ENCODE data around the gene OR56A5.

OR56A5 gene

DNA sequence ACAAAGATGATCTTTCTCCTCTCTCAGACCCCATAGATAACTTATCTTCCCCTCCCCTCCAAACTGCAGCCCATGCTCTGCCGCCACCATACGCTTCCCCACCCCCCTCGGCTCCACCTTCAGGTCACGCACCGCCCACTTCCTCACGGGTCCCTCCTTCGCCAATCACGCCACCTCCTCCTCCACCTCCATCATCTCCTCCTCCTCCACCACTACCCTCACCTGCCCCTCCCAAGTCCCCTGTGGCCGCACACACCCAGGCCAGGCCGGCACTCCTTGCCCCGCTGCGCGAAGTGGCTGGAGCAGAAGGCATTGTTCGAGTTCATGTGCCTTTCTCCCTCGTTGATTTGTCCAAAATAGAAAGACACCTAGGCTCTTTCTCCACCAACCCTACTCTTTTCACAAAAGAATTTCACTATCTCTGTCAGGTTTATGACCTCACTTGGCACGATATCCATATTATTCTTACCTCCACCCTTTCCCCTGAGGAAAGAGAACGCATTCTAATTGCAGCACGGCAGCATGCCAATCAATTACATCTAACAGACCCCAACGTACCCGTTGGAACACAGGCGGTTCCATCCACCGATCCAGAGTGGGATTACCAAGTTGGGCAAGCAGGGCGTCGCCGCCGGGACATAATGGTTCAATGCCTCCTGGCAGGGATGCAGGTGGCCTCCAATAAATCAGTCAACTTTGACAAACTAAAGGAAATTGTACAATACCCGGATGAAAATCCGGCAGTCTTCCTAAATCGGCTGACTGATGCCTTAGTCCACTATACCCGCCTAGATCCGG lies 38.5 kb downstream of the OR56A5 start:
- H3K27ac ChIP-seq, result no peak overlapping the region
- H3K9ac ChIP-seq (ENCODE audit: insufficient read length), result no peak overlapping the region
- no peak for TF ChIP-seq POLR2AphosphoS5 (IDR thresholded peaks at IDR 0.05; ENCODE audit: borderline replicate concordance, low read depth, low read length)
- TF ChIP-seq EZH2 (IDR thresholded peaks at IDR 0.05), result no peak
- TF ChIP-seq FOXP2 (optimal IDR thresholded peaks at IDR 0.05; ENCODE audit: control extremely low read depth, extremely low read length, insufficient read depth), result no peak
- H3K36me3 ChIP-seq (ENCODE audit: insufficient read depth, low read length), result no peaks in the 10 kb centered on the region
- no peaks in the 10 kb centered on the region for H3K9me3 ChIP-seq (ENCODE audit: low read depth, low read length)
- DNase-seq (ENCODE audit: low read depth, low spot score), result no peak
- no peak overlapping the region for H3K4me3 ChIP-seq

DNA sequence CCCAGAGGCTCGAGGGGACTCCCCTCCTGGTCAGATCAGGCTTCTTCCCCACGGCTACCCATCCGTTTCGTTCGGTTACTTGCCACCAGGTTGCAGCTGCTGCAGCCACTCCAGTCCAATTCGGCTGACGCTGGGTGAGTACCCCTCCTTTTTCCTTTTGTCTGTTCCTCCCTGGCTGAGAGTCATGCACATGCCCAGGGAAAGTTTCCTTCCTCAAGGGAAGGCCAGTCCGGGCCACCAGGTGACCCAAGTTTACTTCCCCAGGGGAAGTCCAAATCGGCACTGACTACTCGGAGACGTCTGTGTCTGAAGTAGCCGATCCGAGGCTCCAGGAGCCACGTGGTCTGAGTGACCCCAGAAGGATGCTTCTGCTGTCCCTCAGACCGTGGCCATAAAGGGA lies 39.5 kb downstream of the OR56A5 start:
- no peaks in the 10 kb centered on the region for H3K36me3 ChIP-seq (ENCODE audit: insufficient read depth, low read length)
- TF ChIP-seq FOXP2 (optimal IDR thresholded peaks at IDR 0.05; ENCODE audit: control extremely low read depth, extremely low read length, insufficient read depth) (no peak), POLR2AphosphoS5 (IDR thresholded peaks at IDR 0.05; ENCODE audit: borderline replicate concordance, low read depth, low read length) (no peak), EZH2 (IDR thresholded peaks at IDR 0.05) (no peak)
- no peak for DNase-seq (ENCODE audit: low read depth, low spot score)
- H3K27ac ChIP-seq, result no peak overlapping the region
- H3K9ac ChIP-seq (ENCODE audit: insufficient read length), result no peak overlapping the region
- H3K4me3 ChIP-seq, result no peak overlapping the region
- no peaks in the 10 kb centered on the region for H3K9me3 ChIP-seq (ENCODE audit: low read depth, low read length)

GRCh38 chr11:5928271-5928670 lies 40.0 kb downstream of the OR56A5 start:
- Histone ChIP-seq H3K36me3 (ENCODE audit: insufficient read depth, low read length) (no peaks in the 10 kb centered on the region), H3K9me3 (ENCODE audit: low read depth, low read length) (no peaks in the 10 kb centered on the region), H3K9ac (ENCODE audit: insufficient read length) (no peak overlapping the region), H3K4me3 (no peak overlapping the region), H3K27ac (no peak overlapping the region)
- TF ChIP-seq FOXP2 (optimal IDR thresholded peaks at IDR 0.05; ENCODE audit: control extremely low read depth, extremely low read length, insufficient read depth) (no peak), EZH2 (IDR thresholded peaks at IDR 0.05) (no peak), POLR2AphosphoS5 (IDR thresholded peaks at IDR 0.05; ENCODE audit: borderline replicate concordance, low read depth, low read length) (no peak)
- DNase-seq (ENCODE audit: low read depth, low spot score), result no peak

DNA sequence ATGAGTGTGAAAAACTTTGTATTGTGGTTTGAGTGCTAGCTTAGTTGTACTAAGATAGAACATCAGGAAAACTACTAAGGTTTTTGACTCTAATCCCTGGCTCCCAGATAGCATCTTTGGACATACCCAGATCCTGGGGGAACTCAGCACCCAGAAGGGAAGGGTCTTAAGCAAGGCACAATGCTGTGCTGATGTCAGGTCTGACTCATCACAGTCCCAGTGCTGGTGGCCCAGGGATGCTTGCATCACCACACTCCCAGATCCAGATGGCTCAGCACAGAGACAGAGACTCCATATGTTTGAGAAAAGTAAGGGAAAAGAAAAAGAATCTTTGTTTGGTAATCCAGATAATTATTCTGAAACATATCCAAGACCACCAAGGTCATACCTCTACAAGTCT lies 44.5 kb downstream of the OR56A5 start:
- DNase-seq (ENCODE audit: low read depth, low spot score), result no peak
- H3K4me3 ChIP-seq, result no peak overlapping the region
- TF ChIP-seq POLR2AphosphoS5 (IDR thresholded peaks at IDR 0.05; ENCODE audit: borderline replicate concordance, low read depth, low read length), result no peak
- no peak for TF ChIP-seq EZH2 (IDR thresholded peaks at IDR 0.05)

GRCh38 chr11:5923427-5923776 lies 44.9 kb downstream of the OR56A5 start:
- no peaks in the 10 kb centered on the region for H3K36me3 ChIP-seq (ENCODE audit: insufficient read depth, low read length)
- no peak for DNase-seq (ENCODE audit: low read depth, low spot score)
- TF ChIP-seq EZH2 (IDR thresholded peaks at IDR 0.05) (no peak), POLR2AphosphoS5 (IDR thresholded peaks at IDR 0.05; ENCODE audit: borderline replicate concordance, low read depth, low read length) (no peak), FOXP2 (optimal IDR thresholded peaks at IDR 0.05; ENCODE audit: control extremely low read depth, extremely low read length, insufficient read depth) (no peak)
- H3K9ac ChIP-seq (ENCODE audit: insufficient read length), result no peak overlapping the region
- no peak overlapping the region for H3K27ac ChIP-seq
- no peaks in the 10 kb centered on the region for H3K9me3 ChIP-seq (ENCODE audit: low read depth, low read length)
- H3K4me3 ChIP-seq, result no peak overlapping the region

More for the DNA sequence above, 44.5 kb downstream of the OR56A5 start:
- no peak overlapping the region for H3K9ac ChIP-seq (ENCODE audit: insufficient read length)
- H3K27ac ChIP-seq, result no peak overlapping the region
- no peaks in the 10 kb centered on the region for H3K36me3 ChIP-seq (ENCODE audit: insufficient read depth, low read length)
- H3K9me3 ChIP-seq (ENCODE audit: low read depth, low read length), result no peaks in the 10 kb centered on the region

DNA sequence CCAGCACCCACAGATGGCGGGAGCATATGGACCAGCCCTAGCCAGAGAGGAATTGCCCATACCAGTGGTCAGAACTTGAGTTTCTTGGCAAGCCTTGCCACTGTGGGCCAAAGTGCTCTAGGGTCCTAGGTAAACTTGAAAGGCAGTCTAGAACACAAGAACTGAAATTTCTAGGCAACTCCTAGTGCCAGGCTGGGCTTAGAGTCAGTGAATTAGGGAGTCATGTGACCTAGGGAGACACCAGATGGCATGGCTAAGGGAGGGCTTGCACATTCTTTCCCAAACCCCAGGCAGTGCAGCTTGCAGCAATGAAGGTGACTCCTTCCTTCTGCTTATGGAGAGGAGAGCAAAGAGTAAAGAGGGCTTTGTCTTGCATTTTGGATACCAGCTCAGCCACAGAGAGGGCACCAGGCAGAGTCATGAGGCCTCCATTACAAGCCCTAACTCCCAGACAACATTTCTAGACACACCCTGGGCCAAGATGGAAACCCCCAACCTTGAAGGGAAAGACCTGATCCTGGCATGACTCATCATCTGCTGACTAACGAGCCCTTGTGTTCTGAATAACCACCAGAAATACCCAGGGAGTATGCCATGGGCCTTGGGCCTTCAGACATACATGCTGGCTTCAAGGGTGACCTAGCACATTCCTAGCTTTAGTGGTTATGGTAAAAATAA lies 45.4 kb downstream of the OR56A5 start:
- H3K9ac ChIP-seq (ENCODE audit: insufficient read length), result no peak overlapping the region
- H3K36me3 ChIP-seq (ENCODE audit: insufficient read depth, low read length), result no peaks in the 10 kb centered on the region
- TF ChIP-seq EZH2 (IDR thresholded peaks at IDR 0.05), result no peak
- no peak for TF ChIP-seq POLR2AphosphoS5 (IDR thresholded peaks at IDR 0.05; ENCODE audit: borderline replicate concordance, low read depth, low read length)
- TF ChIP-seq FOXP2 (optimal IDR thresholded peaks at IDR 0.05; ENCODE audit: control extremely low read depth, extremely low read length, insufficient read depth), result no peak
- H3K4me3 ChIP-seq, result no peak overlapping the region
- no peak overlapping the region for H3K27ac ChIP-seq
- DNase-seq (ENCODE audit: low read depth, low spot score), result no peak
- no peaks in the 10 kb centered on the region for H3K9me3 ChIP-seq (ENCODE audit: low read depth, low read length)
